ENCODE measurements around the gene MARCHF2.
"Not testable (repeated sequence)": the region's sequence is repeated elsewhere in the genome, so short reads cannot be mapped to it uniquely, and the experiment has no call there.

The MARCHF2 gene

GRCh38 chr19:8387688-8388611 lies 25.2 kb upstream of the MARCHF2 start:
- no peak for DNase-seq

GRCh38 chr19:8388612-8388958 lies 24.5 kb upstream of the MARCHF2 start:
- DNase-seq = no peak

DNA sequence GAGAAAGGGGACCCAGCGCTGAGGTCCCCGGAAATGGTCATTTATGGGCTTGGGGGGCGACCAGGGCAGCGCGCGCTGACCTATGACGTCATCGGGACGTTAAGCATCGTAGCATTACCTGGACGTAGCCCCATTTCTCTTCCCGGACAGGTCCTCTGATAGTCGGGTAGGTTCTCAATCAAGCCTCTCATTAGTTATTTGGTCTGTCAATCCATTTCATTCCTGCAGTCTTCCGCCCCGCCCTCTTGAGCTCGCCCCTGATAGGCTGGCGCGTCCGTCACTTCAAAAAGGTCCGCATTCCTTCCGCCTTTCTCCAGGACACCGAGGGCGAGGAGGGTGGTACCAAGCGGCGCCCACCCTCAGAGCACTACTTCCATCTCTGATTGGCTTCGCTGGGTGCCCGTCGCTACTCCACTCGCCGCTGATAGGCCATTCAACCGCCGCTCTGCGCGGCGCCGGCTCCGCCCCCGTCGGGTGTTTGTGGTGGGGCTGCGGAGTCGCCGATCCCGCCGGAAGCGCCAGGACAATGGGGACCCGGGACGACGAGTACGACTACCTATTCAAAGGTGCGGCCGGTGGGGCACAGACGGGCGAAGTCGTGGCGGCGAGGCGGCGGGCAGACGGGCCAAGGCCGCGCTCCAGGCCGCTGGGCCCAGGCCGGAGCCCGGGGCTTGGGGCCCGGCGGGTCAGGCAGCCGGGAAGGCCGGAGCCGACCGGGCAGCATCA lies 23.1 kb upstream of the MARCHF2 start, which contains the start of gene RAB11B:
RAB11B (plus strand) TSS at position 470 of the 726 bp plus-strand sequence; CDS start at position 527, 57 bp downstream.
- DNase-seq = peak; percentile 99

DNA sequence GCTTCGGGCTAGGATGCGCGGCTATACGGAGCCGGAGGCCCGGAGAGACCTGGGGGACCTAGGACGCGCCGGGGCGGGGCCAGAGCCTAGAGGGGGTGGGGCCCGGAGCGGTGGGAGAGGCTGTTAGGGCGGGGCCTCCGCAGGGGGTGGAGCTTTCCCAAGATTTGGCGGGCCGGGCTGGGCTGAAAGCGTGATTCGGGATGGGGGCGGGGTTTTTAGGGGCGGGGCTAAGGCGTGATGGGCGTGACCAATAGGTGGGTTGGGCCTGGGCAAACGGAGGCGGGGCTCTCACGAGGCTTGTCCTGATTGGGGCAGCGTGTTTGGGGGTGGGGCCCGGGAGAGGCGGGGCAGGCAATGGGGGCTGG lies 22.5 kb upstream of the MARCHF2 start:
- DNase-seq = peak; percentile 67

- no peak for DNase-seq
These were observed 21.7 kb upstream of the MARCHF2 start for GRCh38 chr19:8391198-8392016.

- DNase-seq = no peak
These were observed 21.0 kb upstream of the MARCHF2 start for GRCh38 chr19:8392017-8392591.

GRCh38 chr19:8393192-8393870 lies 19.8 kb upstream of the MARCHF2 start:
- DNase-seq = no peak

- no peak for DNase-seq
These were observed 19.2 kb upstream of the MARCHF2 start for GRCh38 chr19:8393871-8394250.

- DNase-seq = no peak
These were observed 17.5 kb upstream of the MARCHF2 start for GRCh38 chr19:8395621-8396082.

DNA sequence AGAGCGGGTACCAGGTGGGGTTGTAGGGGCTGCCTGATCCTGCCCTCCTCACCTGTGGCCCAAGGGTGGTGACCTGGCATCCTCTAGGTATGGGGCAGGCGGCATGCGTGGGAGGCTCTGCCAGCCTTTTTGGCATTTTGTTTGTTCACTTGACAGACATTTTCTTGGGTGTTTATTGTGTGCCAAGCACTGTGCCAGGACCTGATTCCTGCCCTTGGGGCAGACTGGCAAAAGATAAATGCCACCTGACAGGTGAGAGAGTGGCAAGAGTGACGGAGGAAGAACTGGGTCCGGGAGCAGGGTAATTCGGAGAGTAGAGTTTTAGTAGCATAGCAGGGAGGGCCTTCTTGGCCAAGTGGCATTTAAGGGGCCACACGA lies 16.9 kb upstream of the MARCHF2 start:
- DNase-seq = no peak

- DNase-seq = no peak
These were observed 16.4 kb upstream of the MARCHF2 start for GRCh38 chr19:8396563-8397203.

GRCh38 chr19:8397271-8397670 lies 15.8 kb upstream of the MARCHF2 start:
- DNase-seq = no peak

GRCh38 chr19:8397746-8398310 lies 15.3 kb upstream of the MARCHF2 start:
- no peak for DNase-seq

DNA sequence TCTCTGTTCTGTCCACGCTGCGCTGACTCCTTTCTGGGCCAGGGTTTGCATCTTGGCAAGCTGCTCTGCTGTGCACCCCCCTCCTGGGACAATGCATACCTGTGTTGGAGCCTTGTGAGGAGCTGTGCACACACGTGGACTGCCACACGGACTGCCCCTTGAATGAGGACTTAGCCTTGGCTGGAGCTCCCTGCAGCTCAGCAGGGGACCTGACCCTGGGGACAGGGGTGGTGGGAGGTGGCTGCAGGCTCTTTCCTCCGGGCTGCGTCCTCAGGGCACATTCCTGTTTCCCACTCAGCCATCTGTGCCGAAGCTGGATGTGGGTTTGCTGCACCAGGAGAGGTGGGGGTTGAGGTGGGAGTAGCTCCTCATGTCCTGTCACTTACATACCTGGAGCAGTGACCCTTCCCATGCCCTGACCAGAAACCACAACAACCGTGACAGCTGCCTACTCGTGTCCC lies 14.8 kb upstream of the MARCHF2 start:
- DNase-seq = no peak

DNA sequence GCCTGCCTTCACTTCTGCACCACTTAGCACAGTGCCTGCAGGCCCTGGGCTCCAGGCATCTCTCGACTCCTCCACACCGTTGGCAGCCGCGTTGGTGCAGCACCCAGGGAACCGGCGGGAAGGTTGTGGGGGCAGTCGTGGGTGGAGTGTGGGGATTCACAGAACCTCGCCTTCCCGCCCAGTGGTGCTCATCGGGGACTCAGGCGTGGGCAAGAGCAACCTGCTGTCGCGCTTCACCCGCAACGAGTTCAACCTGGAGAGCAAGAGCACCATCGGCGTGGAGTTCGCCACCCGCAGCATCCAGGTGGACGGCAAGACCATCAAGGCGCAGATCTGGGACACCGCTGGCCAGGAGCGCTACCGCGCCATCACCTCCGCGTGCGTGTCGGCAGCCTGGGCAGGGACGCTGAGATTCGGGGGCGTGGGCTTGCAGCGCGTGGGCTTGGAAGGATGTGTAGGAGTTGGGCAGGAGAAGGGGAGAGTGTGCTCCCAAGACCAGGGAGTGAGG lies 13.4 kb upstream of the MARCHF2 start:
- DNase-seq = no peak

- DNase-seq = no peak
These were observed 11.1 kb upstream of the MARCHF2 start for GRCh38 chr19:8401981-8402411.

- no peak for DNase-seq
These were observed 9.8 kb upstream of the MARCHF2 start for GRCh38 chr19:8403098-8403819.

DNA sequence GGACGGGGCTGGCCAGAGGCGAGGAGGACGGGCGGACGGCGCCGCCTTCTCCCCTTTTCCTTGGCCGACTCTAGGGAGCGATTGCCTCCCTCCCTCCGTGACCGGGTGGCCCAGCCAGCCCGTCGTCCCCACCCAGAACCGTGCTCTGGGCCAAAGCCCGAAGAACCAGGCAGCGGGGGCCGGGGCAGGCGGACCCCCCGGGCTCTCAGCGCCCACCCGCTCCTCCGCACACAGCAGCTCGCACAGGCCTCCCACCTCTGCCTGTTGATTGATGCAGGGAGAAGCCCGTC lies 9.3 kb upstream of the MARCHF2 start:
- DNase-seq = no peak

GRCh38 chr19:8404391-8405151 lies 8.5 kb upstream of the MARCHF2 start:
- no peak for DNase-seq

DNA sequence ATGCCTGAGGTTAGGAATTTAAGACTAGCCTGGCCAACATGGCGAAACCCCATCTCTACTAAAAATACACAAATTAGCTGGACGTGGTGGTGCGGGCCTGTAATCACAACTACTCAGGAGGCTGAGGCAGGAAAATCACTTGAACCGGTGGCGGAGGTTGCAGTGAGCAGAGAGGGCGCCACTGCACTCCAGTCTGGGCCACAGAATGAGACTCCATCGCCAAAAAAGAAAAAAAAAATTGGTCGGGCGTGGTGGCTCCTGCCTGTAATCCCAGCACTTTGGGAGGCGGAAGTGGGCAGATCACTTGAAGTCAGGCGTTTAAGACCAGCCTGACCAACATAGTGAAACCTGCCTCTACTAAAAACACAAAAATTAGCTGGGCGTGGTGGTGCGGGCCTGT lies 2.4 kb upstream of the MARCHF2 start:
- not testable (repeated sequence) for DNase-seq

Data from NCI-H1417 treated with DMSO at 0.1 percent for 48 hours (cell line).